ENCODE measurements around the gene DOP1B. TPM values are rescaled to one million over a fixed set of nuclear protein-coding genes. Genes with fewer than 3 reads are reported as not detected.

The DOP1B gene
- total RNA-seq, 1 donor from 2014 or later, result 5.9 TPM

- DNase-seq (ENCODE audit: low read depth, low spot score), result no peak
Measured at GRCh38 chr21:36200081-36200561, 43.5 kb downstream of the DOP1B start.

GRCh38 chr21:36202726-36203602, 46.3 kb downstream of the DOP1B start:
- no peak for DNase-seq (ENCODE audit: low read depth, low spot score)

- DNase-seq (ENCODE audit: low read depth, low spot score), result no peak
Measured at GRCh38 chr21:36203603-36203889, 46.9 kb downstream of the DOP1B start.

- no peak for DNase-seq (ENCODE audit: low read depth, low spot score)
Measured at GRCh38 chr21:36204980-36205379, 48.4 kb downstream of the DOP1B start.

- DNase-seq (ENCODE audit: low read depth, low spot score), result no peak
Measured at GRCh38 chr21:36205962-36206361, 49.3 kb downstream of the DOP1B start.

Other genes starting within 250 kb of the DOP1B start
- gene SETD4, start 96.3 kb upstream of the DOP1B start, total RNA-seq, result 11.3 and 17.3 TPM in 2 replicates
- gene CBR1, start 86.8 kb upstream of the DOP1B start, total RNA-seq, result 98.5 and 154 TPM in 2 replicates
- gene CBR3, start 21.7 kb upstream of the DOP1B start, total RNA-seq, result 16.8 and 20.2 TPM in 2 replicates
- 30.1 and 37.1 TPM in 2 replicates for gene MORC3, start 163.4 kb downstream of the DOP1B start, total RNA-seq
- 5.1 and 8.2 TPM in 2 replicates for gene CHAF1B, start 228.6 kb downstream of the DOP1B start, total RNA-seq